Naive thymus-derived CD4-positive, alpha-beta T cell (primary cell): ENCODE measurements around the gene B2M. TPM values are rescaled to one million over a fixed set of nuclear protein-coding genes. Genes with fewer than 3 reads are reported as not detected.

Experiments used
- ATAC-seq: fragments of 150-1000 bp; cut with Tn5 transposase; 2 replicates; pipeline ENCODE4 v1.10.0; 2021; ENCODE audit warnings: mild to moderate bottlenecking, moderate library complexity
- CTCF ChIA-PET: fragments of 350-600 bp; sonication (Branson Sonifier 250); formaldehyde crosslinking; loops from one replicate; lab custom pipeline; 2021; ENCODE audit warnings: antibody characterized with exemption; lab: Charles Lee
- POLR2A ChIA-PET: fragments of 350-600 bp; sonication (Branson Sonifier 250); formaldehyde crosslinking; loops from one replicate; lab custom pipeline; 2021; ENCODE audit warnings: antibody characterized with exemption, inconsistent platforms; lab: Charles Lee
- DNase-seq, 9 donors: peaks; one replicate each; pipeline versions ENCODE4 v3.0.0 to v3.0.0-alpha.2; 2020 to 2022; ENCODE audit warnings: mixed read lengths in 1 of 9
- H3K27ac ChIP-seq: one replicate; pipeline ENCODE4 v1.7.0; 2013; ENCODE audit warnings: mild to moderate bottlenecking, low read depth, low read length, moderate library complexity
- H3K27me3 ChIP-seq, 2 donors: one replicate each; pipeline ENCODE4 v1.7.0; 2013; ENCODE audit warnings: low read length in 2 of 2, mild to moderate bottlenecking in 2 of 2, moderate library complexity in 2 of 2; ENCODE audit not compliant: control insufficient read depth in 2 of 2, insufficient read depth in 2 of 2
- H3K36me3 ChIP-seq, 3 experiments: 1 replicate in 2 of 3; 2 replicates in 1 of 3; pipeline ENCODE4 v1.7.0; 2013; ENCODE audit warnings: low read length in 3 of 3, mild to moderate bottlenecking in 3 of 3, moderate library complexity in 1 of 3; ENCODE audit not compliant: insufficient read depth in 3 of 3, control insufficient read depth in 2 of 3
- H3K4me1 ChIP-seq, 2 donors: one replicate each; pipeline ENCODE4 v1.7.0; 2013; ENCODE audit warnings: low read length in 2 of 2, mild to moderate bottlenecking in 2 of 2, moderate library complexity in 1 of 2; ENCODE audit not compliant: control insufficient read depth in 2 of 2, insufficient read depth in 2 of 2
- H3K4me3 ChIP-seq: 2 replicates; pipeline ENCODE4 v1.7.0; 2013; ENCODE audit warnings: mild to moderate bottlenecking, low read length
- H3K9me3 ChIP-seq, 3 experiments: 1 replicate in 2 of 3; 2 replicates in 1 of 3; pipeline ENCODE4 v1.7.0; 2013; ENCODE audit warnings: low read length in 3 of 3; ENCODE audit not compliant: control insufficient read depth in 2 of 3
- H3K27ac Mint-ChIP-seq, 9 donors: one replicate each; pipeline ENCODE4 v1.8.0; 2020 to 2022; ENCODE audit warnings: mixed read lengths in 9 of 9, mild to moderate bottlenecking in 8 of 9, moderate library complexity in 5 of 9, inconsistent platforms in 2 of 9
- H3K27me3 Mint-ChIP-seq, 5 donors: one replicate each; pipeline ENCODE4 v1.8.0; 2021 to 2022; ENCODE audit warnings: mixed read lengths in 5 of 5, mild to moderate bottlenecking in 1 of 5
- H3K36me3 Mint-ChIP-seq, 5 donors: one replicate each; pipeline ENCODE4 v1.8.0; 2020 to 2022; ENCODE audit warnings: mixed read lengths in 5 of 5, mild to moderate bottlenecking in 3 of 5, inconsistent platforms in 1 of 5
- H3K4me1 Mint-ChIP-seq, 7 donors: one replicate each; pipeline ENCODE4 v1.8.0; 2020 to 2022; ENCODE audit warnings: mixed read lengths in 7 of 7, mild to moderate bottlenecking in 3 of 7, inconsistent platforms in 1 of 7
- H3K4me3 Mint-ChIP-seq, 10 donors: one replicate each; pipeline ENCODE4 v1.8.0; 2020 to 2022; ENCODE audit warnings: mild to moderate bottlenecking in 10 of 10, mixed read lengths in 10 of 10, moderate library complexity in 6 of 10, inconsistent platforms in 2 of 10
- H3K9me3 Mint-ChIP-seq, 11 donors: one replicate each; pipeline ENCODE4 v1.8.0; 2020 to 2022; ENCODE audit warnings: mixed read lengths in 11 of 11, mild to moderate bottlenecking in 4 of 11, inconsistent platforms in 1 of 11, moderate library complexity in 1 of 11
- intact Hi-C, 2 donors: fragments of 100-400 bp; cut with micrococcal nuclease; formaldehyde crosslinking; loops; one replicate each; pipeline ENCODE4 v1.15.1; 2023
- polyA plus RNA-seq, 2 donors: library from polyadenylated mRNA; unstranded; fragments of 300-500 nt; fragmentation: Illumina TruSeq; gene quantifications; one replicate each; pipeline ENCODE4 v1.2.3, GENCODE V29; 2021
- total RNA-seq, 6 experiments: library from RNA in 5 of 6; stranded (reverse) in 5 of 6; gene quantifications; 1 replicate in 5 of 6; 2 replicates in 1 of 6; pipeline ENCODE4 v1.2.3 and lab custom pipeline; 2021 to 2026

The B2M gene
- total RNA-seq (1,000 to 10,000 TPM; 4,325 to 8,698 (median 6,221) TPM), polyA plus RNA-seq (over 10,000 TPM; 23,113 to 34,374 TPM), total RNA-seq (lab: John Stamatoyannopoulos, UW) (2,426 reads per million, percentile 100 among the genes with 10 or more reads in this experiment)

DNA sequence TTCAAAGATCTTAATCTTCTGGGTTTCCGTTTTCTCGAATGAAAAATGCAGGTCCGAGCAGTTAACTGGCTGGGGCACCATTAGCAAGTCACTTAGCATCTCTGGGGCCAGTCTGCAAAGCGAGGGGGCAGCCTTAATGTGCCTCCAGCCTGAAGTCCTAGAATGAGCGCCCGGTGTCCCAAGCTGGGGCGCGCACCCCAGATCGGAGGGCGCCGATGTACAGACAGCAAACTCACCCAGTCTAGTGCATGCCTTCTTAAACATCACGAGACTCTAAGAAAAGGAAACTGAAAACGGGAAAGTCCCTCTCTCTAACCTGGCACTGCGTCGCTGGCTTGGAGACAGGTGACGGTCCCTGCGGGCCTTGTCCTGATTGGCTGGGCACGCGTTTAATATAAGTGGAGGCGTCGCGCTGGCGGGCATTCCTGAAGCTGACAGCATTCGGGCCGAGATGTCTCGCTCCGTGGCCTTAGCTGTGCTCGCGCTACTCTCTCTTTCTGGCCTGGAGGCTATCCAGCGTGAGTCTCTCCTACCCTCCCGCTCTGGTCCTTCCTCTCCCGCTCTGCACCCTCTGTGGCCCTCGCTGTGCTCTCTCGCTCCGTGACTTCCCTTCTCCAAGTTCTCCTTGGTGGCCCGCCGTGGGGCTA is at the start of gene B2M, which contains the start of gene PATL2:
Gene B2M, plus strand, starts transcription at position 422 of the 647 bp plus-strand sequence. Its CDS starts 30 bp downstream, at position 452.
Gene PATL2, minus strand, starts transcription at position 228 of the 647 bp plus-strand sequence. CDS start 34,833 bp downstream, outside the sequence.
- ChIA-PET POLR2A (interaction anchor here (0.7 to 39.4 kb wide), 29 partner anchors 8 to 284 kb away, joined by 3 to 3822 read pairs (median 5); partner anchors contain the start of genes CTDSPL2, EIF3J, SPG11 and TRIM69), CTCF (interaction anchor here (0.6 to 13.5 kb wide), 17 partner anchors 11 to 132 kb away, joined by 3 to 235 read pairs (median 7); partner anchors contain the start of genes SPG11 and TRIM69)
- peaks cover 0 to 17% (median under 1%) of the 10 kb centered on the region in 11 donors for H3K9me3 Mint-ChIP-seq
- intact Hi-C loops: loop anchor here (1.0 to 5.0 kb wide), 10 partner anchors 15 to 1199 kb away; partner anchors contain the start of genes SPG11 (in 2 of the 2) and EIF3J (in 1 of the 2)
- peak within 1 kb of the TSS; percentile 93 to 100 (median 98) for H3K4me3 Mint-ChIP-seq
- H3K27ac Mint-ChIP-seq: peak within 1 kb of the TSS; percentile 98 to 100 (median 100)
- Histone ChIP-seq H3K4me3 (peak within 1 kb of the TSS; percentile 83), H3K4me1 (peaks cover 12 to 23% of the 10 kb centered on the region in 2 donors), H3K27me3 (no peaks in the 10 kb centered on the region), H3K9me3 (no peaks in the 10 kb centered on the region), H3K27ac (peak within 1 kb of the TSS; percentile 95), H3K36me3 (peaks cover 22 to 41% (median 24%) of the 10 kb centered on the region in 3 experiments)
- peak; percentile 95 to 98 (median 97) for DNase-seq
- peaks cover 0 to 17% (median 0%) of the 10 kb centered on the region in 5 donors for H3K27me3 Mint-ChIP-seq
- peaks cover 31 to 74% (median 51%) of the 10 kb centered on the region in 7 donors for H3K4me1 Mint-ChIP-seq
- H3K36me3 Mint-ChIP-seq: peaks cover 15 to 76% (median 59%) of the 10 kb centered on the region in 5 donors
- peak; percentile 84 for ATAC-seq

DNA sequence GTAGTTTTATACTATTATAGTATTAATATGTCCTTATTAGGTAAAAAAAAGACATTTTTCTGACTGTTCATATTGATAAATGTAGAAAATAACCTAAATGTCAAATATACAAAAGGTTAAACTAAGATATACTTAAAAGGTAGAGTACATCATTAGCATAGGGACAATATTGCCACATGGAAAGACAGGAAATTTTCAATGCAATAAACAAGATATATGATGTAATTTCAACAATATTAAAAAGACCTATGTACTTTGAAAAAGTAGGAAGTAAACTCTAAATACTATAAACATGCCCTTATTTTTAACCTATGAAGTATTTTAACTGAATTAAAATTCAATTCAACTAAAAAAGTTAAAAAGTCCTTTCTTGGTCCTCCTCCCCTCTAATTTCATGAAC is 49.7 kb upstream of the B2M start:
- intact Hi-C loops: loop anchor here (5.0 to 10.0 kb wide), 2 partner anchors 124 to 237 kb away; partner anchors contain the start of genes CTDSPL2 (in 1 of the 2) and EIF3J (in 1 of the 2)
- Mint-ChIP-seq H3K27me3 (no peaks in the 10 kb centered on the region), H3K36me3 (peaks cover 4 to 18% (median 11%) of the 10 kb centered on the region in 5 donors), H3K4me1 (peaks cover 30 to 63% (median 54%) of the 10 kb centered on the region in 7 donors), H3K27ac (peak overlapping the region in 7 of 9 donors; percentile 9 to 99 (median 35)), H3K4me3 (peak overlapping the region; percentile 4 to 98 (median 86)), H3K9me3 (no peaks in the 10 kb centered on the region)
- Histone ChIP-seq H3K4me3 (no peak overlapping the region), H3K36me3 (peaks cover 0 to 14% (median 7%) of the 10 kb centered on the region in 3 experiments), H3K9me3 (no peaks in the 10 kb centered on the region), H3K4me1 (peaks cover 29 to 36% of the 10 kb centered on the region in 2 donors), H3K27ac (peak overlapping the region; percentile 91), H3K27me3 (no peaks in the 10 kb centered on the region)
- DNase-seq: no peak
- CTCF ChIA-PET: interaction anchor here (0.7 to 8.4 kb wide), 4 partner anchors 50 to 96 kb away, joined by 3 to 235 read pairs (median 54); partner anchors contain the start of genes B2M, PATL2 and TRIM69
- POLR2A ChIA-PET: interaction anchor here (1.4 to 38.1 kb wide), 6 partner anchors 12 to 120 kb away, joined by 4 to 3822 read pairs (median 59); partner anchors contain the start of genes B2M, PATL2 and TRIM69
- no peak for ATAC-seq

DNA sequence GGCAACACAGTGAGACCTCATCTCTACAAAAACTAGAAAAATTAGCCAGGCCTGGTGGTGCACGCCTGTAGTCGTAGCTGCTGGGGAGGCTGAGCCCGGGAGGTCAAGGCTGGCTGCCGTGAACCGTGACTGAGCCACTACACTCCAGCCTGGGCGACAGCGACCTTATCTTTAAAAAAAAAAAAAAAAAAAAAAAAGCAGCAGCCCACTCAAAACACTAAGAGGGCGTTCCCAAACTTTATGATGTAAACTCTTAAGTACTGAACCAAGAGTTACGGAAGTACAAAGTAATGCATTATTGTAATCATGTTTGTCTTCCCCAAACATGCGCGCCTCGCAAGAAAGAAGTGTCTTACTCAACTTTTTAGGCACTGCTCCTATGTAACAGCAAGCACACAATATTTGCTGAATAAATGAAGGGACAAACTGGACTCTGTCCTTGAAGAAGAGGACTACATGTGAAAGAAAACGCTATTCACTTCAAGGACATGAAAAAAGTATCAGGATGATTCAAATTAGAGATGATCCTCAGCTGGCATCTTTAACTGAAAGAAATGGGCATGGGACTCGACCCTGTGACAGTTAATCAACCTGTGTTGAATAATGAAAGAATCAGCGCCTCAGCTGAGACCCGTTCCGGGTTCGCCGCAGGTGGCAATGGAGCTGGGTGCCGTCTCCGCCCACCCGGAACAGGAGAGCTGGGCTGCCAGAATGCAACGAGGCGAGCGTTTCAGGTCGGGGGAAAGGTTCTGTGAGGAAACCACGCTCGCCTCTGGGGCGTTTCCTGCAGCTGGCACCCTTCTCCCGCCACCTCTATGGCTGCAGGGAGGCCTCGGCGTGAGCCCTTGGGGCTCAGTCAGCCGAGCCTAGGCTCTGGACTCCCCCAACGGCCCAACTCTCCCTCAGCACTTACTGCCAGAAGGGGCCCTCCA is 48.6 kb upstream of the B2M start:
- Histone ChIP-seq H3K27me3 (no peaks in the 10 kb centered on the region), H3K27ac (peak overlapping the region; percentile 91), H3K4me3 (peak overlapping the region; percentile 85), H3K4me1 (peaks cover 31 to 45% of the 10 kb centered on the region in 2 donors), H3K9me3 (no peaks in the 10 kb centered on the region), H3K36me3 (peaks cover 0 to 8% (median 7%) of the 10 kb centered on the region in 3 experiments)
- Mint-ChIP-seq H3K27me3 (no peaks in the 10 kb centered on the region), H3K4me3 (peak overlapping the region; percentile 84 to 99 (median 98)), H3K27ac (peak overlapping the region; percentile 94 to 99 (median 96)), H3K4me1 (peaks cover 38 to 68% (median 60%) of the 10 kb centered on the region in 7 donors), H3K36me3 (peaks cover 3 to 13% (median 5%) of the 10 kb centered on the region in 5 donors), H3K9me3 (no peaks in the 10 kb centered on the region)
- intact Hi-C loops: loop anchor here (1.0 to 10.0 kb wide), 15 partner anchors 14 to 536 kb away; partner anchors contain the start of genes B2M (in 2 of the 2), PATL2 (in 2 of the 2), CTDSPL2 (in 1 of the 2) and EIF3J (in 1 of the 2)
- ChIA-PET POLR2A (interaction anchor here (0.6 to 38.1 kb wide), 24 partner anchors 8 to 178 kb away, joined by 3 to 3822 read pairs (median 4); partner anchors contain the start of genes B2M, PATL2 and TRIM69), CTCF (interaction anchor here (0.6 to 8.4 kb wide), 22 partner anchors 12 to 309 kb away, joined by 3 to 235 read pairs (median 8); partner anchors contain the start of genes B2M, PATL2 and TRIM69)
- ATAC-seq: peak; percentile 78
- peak; percentile 66 to 89 (median 84) for DNase-seq

DNA sequence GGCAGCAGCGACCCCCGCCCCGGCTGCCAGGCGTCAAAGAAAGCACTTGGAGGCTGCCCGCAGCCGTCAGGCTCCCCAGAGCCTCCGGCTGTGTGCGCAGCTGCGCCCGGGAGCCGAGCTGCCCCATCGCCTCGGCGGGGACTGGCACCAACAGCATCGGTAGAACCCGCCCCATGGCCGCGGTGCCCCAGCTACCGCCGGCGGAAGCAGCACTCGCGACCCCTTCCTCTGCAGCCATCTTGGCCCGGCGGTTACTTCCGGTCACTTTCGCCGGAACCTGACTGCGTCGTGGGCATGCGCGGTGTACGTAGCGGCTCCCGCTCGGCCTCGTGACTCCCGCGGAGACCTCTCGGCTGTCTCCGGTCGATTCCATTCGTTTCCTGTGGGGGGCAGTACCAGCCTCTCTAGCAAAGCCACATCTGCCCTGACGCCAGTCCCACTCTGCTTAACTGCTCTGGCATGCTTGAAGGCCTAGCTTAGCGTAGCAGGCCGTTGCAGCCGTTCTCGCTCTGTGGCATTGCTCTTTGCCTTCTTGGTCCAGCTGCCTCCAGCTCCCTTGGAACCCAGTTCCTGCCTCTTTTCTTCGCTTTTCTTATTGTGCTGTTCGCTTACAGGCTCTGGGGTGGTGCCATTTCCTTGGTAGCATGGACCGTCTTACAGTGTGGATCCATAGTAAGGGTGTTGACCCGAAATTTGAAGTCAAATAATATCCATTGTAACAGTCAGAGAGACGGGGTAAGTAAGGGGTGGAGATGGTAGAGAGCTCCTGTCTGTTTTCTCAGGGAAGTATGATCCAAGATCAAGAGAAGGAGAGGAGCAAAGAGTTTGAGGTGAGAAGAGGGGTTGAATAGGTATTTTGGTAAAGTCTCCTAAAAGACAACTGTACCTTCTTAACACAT is 47.7 kb upstream of the B2M start, which contains the start of gene SPG11:
Gene SPG11, minus strand, starts transcription at position 253 of the 899 bp plus-strand sequence. Its CDS starts 15 bp downstream, at position 238.
- peak within 1 kb of the TSS; percentile 94 to 99 (median 96) for H3K27ac Mint-ChIP-seq
- peak; percentile 91 for ATAC-seq
- no peaks in the 10 kb centered on the region for H3K9me3 ChIP-seq
- ChIA-PET POLR2A (interaction anchor here (0.6 to 38.1 kb wide), 23 partner anchors 9 to 177 kb away, joined by 3 to 3822 read pairs (median 5); partner anchors contain the start of genes B2M, PATL2 and TRIM69), CTCF (interaction anchor here (0.6 to 8.4 kb wide), 24 partner anchors 9 to 308 kb away, joined by 3 to 235 read pairs (median 8); partner anchors contain the start of genes B2M, PATL2 and TRIM69)
- no peaks in the 10 kb centered on the region for H3K27me3 ChIP-seq
- H3K4me3 Mint-ChIP-seq: peak within 1 kb of the TSS; percentile 84 to 99 (median 98)
- H3K27me3 Mint-ChIP-seq: no peaks in the 10 kb centered on the region
- H3K36me3 Mint-ChIP-seq: peaks cover 3 to 15% (median 5%) of the 10 kb centered on the region in 5 donors
- peaks cover 41 to 77% (median 69%) of the 10 kb centered on the region in 7 donors for H3K4me1 Mint-ChIP-seq
- peak within 1 kb of the TSS; percentile 91 for H3K27ac ChIP-seq
- intact Hi-C loops: loop anchor here (1.0 to 10.0 kb wide), 15 partner anchors 13 to 535 kb away; partner anchors contain the start of genes B2M (in 2 of the 2), PATL2 (in 2 of the 2), CTDSPL2 (in 1 of the 2) and EIF3J (in 1 of the 2)
- H3K36me3 ChIP-seq: peaks cover 0 to 8% (median 7%) of the 10 kb centered on the region in 3 experiments
- H3K4me3 ChIP-seq: peak within 1 kb of the TSS; percentile 85
- peaks cover 35 to 53% of the 10 kb centered on the region in 2 donors for H3K4me1 ChIP-seq
- H3K9me3 Mint-ChIP-seq: no peaks in the 10 kb centered on the region
- DNase-seq: peak; percentile 81 to 95 (median 94)
